Smooth muscle cell (in vitro differentiated cells): ENCODE results near the gene RSPO4. TPM values are rescaled to one million over a fixed set of nuclear protein-coding genes. Genes with fewer than 3 reads are reported as not detected.

Experiments used
- DNase-seq: peaks from one replicate; lab custom pipeline; 2025; ENCODE audit not compliant: unreplicated experiment; lab: John Stamatoyannopoulos, UW
- H2AFZ ChIP-seq: fragments of 200-600 bp; sonication (generic); 2 replicates; pipeline ENCODE4 v1.6.0; 2016; ENCODE audit warnings: antibody characterized with exemption, low read depth, mild to moderate bottlenecking
- H3F3A ChIP-seq: fragments of 200-600 bp; sonication (generic); 2 replicates; pipeline ENCODE4 v1.6.0; 2017; ENCODE audit warnings: antibody characterized with exemption, low read depth
- H3K27ac ChIP-seq: fragments of 200-600 bp; sonication (generic); 2 replicates; pipeline ENCODE4 v1.5.1; 2016; ENCODE audit warnings: low read depth, mild to moderate bottlenecking
- H3K27me3 ChIP-seq: fragments of 200-600 bp; sonication (generic); 2 replicates; pipeline ENCODE4 v1.6.1; 2016; ENCODE audit warnings: low read depth, mild to moderate bottlenecking
- H3K36me3 ChIP-seq: fragments of 200-600 bp; sonication (generic); 2 replicates; pipeline ENCODE4 v1.5.1; 2016; ENCODE audit warnings: low read depth
- H3K4me1 ChIP-seq: fragments of 200-600 bp; sonication (generic); 2 replicates; pipeline ENCODE4 v1.5.1; 2016; ENCODE audit warnings: low read depth
- H3K4me2 ChIP-seq: fragments of 200-600 bp; sonication (generic); 2 replicates; pipeline ENCODE4 v1.6.0; 2016; ENCODE audit warnings: mild to moderate bottlenecking
- H3K4me3 ChIP-seq: fragments of 200-600 bp; sonication (generic); 2 replicates; pipeline ENCODE4 v1.5.1; 2016; ENCODE audit warnings: mild to moderate bottlenecking
- H3K79me2 ChIP-seq: fragments of 200-600 bp; sonication (generic); 2 replicates; pipeline ENCODE4 v1.6.0; 2016; ENCODE audit warnings: low read depth, mild to moderate bottlenecking
- H3K9ac ChIP-seq: fragments of 200-600 bp; sonication (generic); 2 replicates; pipeline ENCODE4 v1.6.0; 2016; ENCODE audit warnings: low read depth
- H3K9me3 ChIP-seq: fragments of 200-600 bp; sonication (generic); replicated peaks from 2 replicates; pipeline ENCODE4 v1.5.1; 2016; ENCODE audit warnings: low read depth
- H4K20me1 ChIP-seq: fragments of 200-600 bp; sonication (generic); 2 replicates; pipeline ENCODE4 v1.6.0; 2016; ENCODE audit warnings: low read depth
- WGBS: methylation state at CpG from one replicate; pipeline ENCODE4 v1.1.7; 2016; ENCODE audit warnings: low lambda C conversion rate; 5-methylcytosine and 5-hydroxymethylcytosine counted together
- polyA plus RNA-seq: library from polyadenylated mRNA; unstranded; fragments of >200 nt; fragmentation: Nextera tagmentation; extraction: Ambion mirVana; gene quantifications from 2 replicates; pipeline ENCODE4 v1.2.1, GENCODE V29; 2016
- total RNA-seq: library from RNA; depleted of rRNA; stranded (reverse); fragments of >200 nt; gene quantifications from 2 replicates; pipeline ENCODE4 v1.2.3, GENCODE V29; 2014
- TF ChIP-seq, protein P1 (sequence below): fragments of 200-600 bp; sonication (generic); IDR thresholded peaks from 2 replicates; pipeline ENCODE4 v1.5.1; 2017; ENCODE audit warnings: borderline replicate concordance, mild to moderate bottlenecking, antibody characterized with exemption; ENCODE audit not compliant: insufficient read depth, poor library complexity, severe bottlenecking

RSPO4 gene
- total and polyA plus RNA-seq, 2 experiments from 2014 or later: 1.3 to 5.0 TPM

DNA sequence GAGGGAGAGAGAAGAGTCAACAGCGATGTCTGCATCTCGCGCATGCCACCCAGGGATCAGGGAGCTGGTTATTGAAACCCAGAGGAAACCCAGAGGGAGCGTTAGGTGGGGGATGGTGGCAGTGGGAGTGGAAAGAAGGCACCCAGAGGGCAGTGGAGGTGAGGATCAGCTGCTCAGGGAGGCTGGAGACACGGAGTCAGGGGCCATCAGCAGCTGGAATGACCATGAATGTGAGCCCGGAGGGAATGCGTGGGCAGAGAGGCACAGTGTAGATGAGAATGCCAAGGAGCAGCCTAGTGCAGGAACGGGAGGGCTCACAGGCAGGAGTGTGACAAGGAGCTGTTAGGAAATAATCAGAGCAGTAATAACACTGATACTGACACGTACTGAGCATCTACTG is 36.2 kb downstream of the RSPO4 start:
- Histone ChIP-seq H3K27ac (no peak overlapping the region), H3K9ac (no peak overlapping the region), H3K79me2 (no peaks in the 10 kb centered on the region), H3K4me1 (no peaks in the 10 kb centered on the region), H3K9me3 (no peaks in the 10 kb centered on the region), H2AFZ (no peak overlapping the region), H3K4me2 (no peak overlapping the region), H3K27me3 (no peaks in the 10 kb centered on the region), H3F3A (no peaks in the 10 kb centered on the region), H3K4me3 (no peak overlapping the region), H3K36me3 (no peaks in the 10 kb centered on the region), H4K20me1 (no peaks in the 10 kb centered on the region)
- DNase-seq: no peak
- TF ChIP-seq, protein P1, sequence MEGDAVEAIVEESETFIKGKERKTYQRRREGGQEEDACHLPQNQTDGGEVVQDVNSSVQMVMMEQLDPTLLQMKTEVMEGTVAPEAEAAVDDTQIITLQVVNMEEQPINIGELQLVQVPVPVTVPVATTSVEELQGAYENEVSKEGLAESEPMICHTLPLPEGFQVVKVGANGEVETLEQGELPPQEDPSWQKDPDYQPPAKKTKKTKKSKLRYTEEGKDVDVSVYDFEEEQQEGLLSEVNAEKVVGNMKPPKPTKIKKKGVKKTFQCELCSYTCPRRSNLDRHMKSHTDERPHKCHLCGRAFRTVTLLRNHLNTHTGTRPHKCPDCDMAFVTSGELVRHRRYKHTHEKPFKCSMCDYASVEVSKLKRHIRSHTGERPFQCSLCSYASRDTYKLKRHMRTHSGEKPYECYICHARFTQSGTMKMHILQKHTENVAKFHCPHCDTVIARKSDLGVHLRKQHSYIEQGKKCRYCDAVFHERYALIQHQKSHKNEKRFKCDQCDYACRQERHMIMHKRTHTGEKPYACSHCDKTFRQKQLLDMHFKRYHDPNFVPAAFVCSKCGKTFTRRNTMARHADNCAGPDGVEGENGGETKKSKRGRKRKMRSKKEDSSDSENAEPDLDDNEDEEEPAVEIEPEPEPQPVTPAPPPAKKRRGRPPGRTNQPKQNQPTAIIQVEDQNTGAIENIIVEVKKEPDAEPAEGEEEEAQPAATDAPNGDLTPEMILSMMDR: no peak
- WGBS: 87% methylated on average over 9 of the region's 9 CpGs

DNA sequence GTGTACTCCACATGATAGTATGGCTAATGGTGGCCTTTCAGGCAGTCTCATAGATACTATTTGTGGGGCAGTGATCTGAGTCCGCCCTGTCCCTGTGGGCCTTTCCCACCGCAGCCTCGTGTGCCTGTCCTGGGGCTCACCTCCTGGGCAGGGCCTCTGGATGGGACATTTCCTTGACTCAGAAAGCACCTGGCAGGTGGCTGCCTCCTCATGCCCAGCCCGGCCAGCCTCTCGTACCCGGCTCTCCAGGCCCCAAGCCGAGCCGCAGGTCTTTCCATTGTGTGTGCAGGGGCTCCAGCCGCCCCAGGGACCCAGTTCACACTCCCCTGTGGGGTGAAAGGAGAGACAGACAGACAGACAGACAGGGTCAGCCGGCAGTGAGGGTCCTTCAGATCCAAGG is 38.3 kb downstream of the RSPO4 start:
- H3F3A ChIP-seq: no peaks in the 10 kb centered on the region
- H3K9ac ChIP-seq: no peak overlapping the region
- no peak for DNase-seq
- no peaks in the 10 kb centered on the region for H3K36me3 ChIP-seq
- no peak overlapping the region for H3K27ac ChIP-seq
- H3K4me3 ChIP-seq: no peak overlapping the region
- no peaks in the 10 kb centered on the region for H3K27me3 ChIP-seq
- H3K4me2 ChIP-seq: no peak overlapping the region
- 95% methylated on average over 10 of the region's 10 CpGs for WGBS
- TF ChIP-seq, protein P1: no peak
- no peaks in the 10 kb centered on the region for H3K4me1 ChIP-seq
- H3K79me2 ChIP-seq: no peaks in the 10 kb centered on the region
- H3K9me3 ChIP-seq: no peaks in the 10 kb centered on the region
- H4K20me1 ChIP-seq: no peaks in the 10 kb centered on the region
- no peak overlapping the region for H2AFZ ChIP-seq

GRCh38 chr20:962683-963082 is 39.4 kb downstream of the RSPO4 start:
- no peaks in the 10 kb centered on the region for H3K9me3 ChIP-seq
- no peaks in the 10 kb centered on the region for H3K4me1 ChIP-seq
- H3F3A ChIP-seq: no peaks in the 10 kb centered on the region
- H3K36me3 ChIP-seq: no peaks in the 10 kb centered on the region
- H3K4me3 ChIP-seq: no peak overlapping the region
- no peaks in the 10 kb centered on the region for H3K79me2 ChIP-seq
- H3K27me3 ChIP-seq: no peaks in the 10 kb centered on the region
- H2AFZ ChIP-seq: no peak overlapping the region
- H3K4me2 ChIP-seq: no peak overlapping the region
- WGBS: 89% methylated on average over 8 of the region's 8 CpGs
- TF ChIP-seq, protein P1: no peak
- H3K9ac ChIP-seq: no peak overlapping the region
- H4K20me1 ChIP-seq: no peaks in the 10 kb centered on the region
- H3K27ac ChIP-seq: no peak overlapping the region
- DNase-seq: no peak

DNA sequence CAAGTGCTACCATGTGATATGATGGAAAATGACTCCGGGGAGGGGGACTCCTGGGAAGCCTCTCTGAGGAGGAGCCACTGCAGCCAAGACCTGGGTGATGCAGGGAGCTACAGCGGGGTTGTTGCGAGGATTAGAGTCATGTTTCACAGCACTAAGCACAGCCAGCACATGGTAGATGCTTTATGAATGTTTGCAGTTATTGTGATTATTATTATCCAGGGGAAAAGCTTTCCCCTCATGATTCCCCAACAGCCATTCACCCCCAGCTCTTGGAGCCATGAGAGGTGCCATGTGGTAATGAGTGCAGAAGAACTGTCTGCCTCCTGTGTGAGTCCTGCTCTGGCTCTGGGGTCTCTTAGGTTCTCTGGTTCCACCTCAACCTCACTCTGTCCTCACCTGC is 39.9 kb downstream of the RSPO4 start:
- Histone ChIP-seq H4K20me1 (no peaks in the 10 kb centered on the region), H3K4me3 (no peak overlapping the region), H3K4me1 (no peaks in the 10 kb centered on the region), H3K4me2 (no peak overlapping the region), H3K36me3 (no peaks in the 10 kb centered on the region), H3K27me3 (no peaks in the 10 kb centered on the region), H3K9me3 (no peaks in the 10 kb centered on the region), H3K9ac (no peak overlapping the region), H3F3A (no peaks in the 10 kb centered on the region), H3K27ac (no peak overlapping the region), H3K79me2 (no peaks in the 10 kb centered on the region), H2AFZ (no peak overlapping the region)
- DNase-seq: no peak
- 86% methylated on average over 3 of the region's 3 CpGs for WGBS
- TF ChIP-seq, protein P1: no peak
